K562 (cell line): Measurements from ENCODE around the gene ESPN. TPM values are rescaled to one million over a fixed set of nuclear protein-coding genes. Genes with fewer than 3 reads are reported as not detected.

ENCODE experiments used
- BACH1 ChIP-seq: fragments of 200-800 bp; sonication (Bioruptor generic); IDR thresholded peaks from 2 replicates; pipeline ENCODE4 v1.6.1; 2016; ENCODE audit warnings: missing genetic modification characterization, missing compliant biosample characterization
- CHD2 ChIP-seq: IDR thresholded peaks from 2 replicates; pipeline ENCODE4 v1.6.1; 2011; ENCODE audit warnings: low read depth, low read length
- EP400 ChIP-seq: fragments of 450-650 bp; IDR thresholded peaks from 2 replicates; pipeline ENCODE4 v1.6.1; 2017; ENCODE audit warnings: antibody characterized with exemption, mild to moderate bottlenecking, moderate library complexity
- EWSR1 ChIP-seq: fragments of 450-650 bp; IDR thresholded peaks from 2 replicates; pipeline ENCODE4 v1.6.1; 2018; ENCODE audit warnings: borderline replicate concordance, mild to moderate bottlenecking, low read depth, moderate library complexity; ENCODE audit not compliant: partially characterized antibody
- FIP1L1 ChIP-seq: fragments of 200-400 bp; formaldehyde crosslinking; IDR thresholded peaks from 2 replicates; pipeline ENCODE4 v1.6.1; 2018; ENCODE audit warnings: mild to moderate bottlenecking, low read depth, low read length; ENCODE audit not compliant: poor library complexity, severe bottlenecking
- HMGXB4 ChIP-seq: sonication (generic); formaldehyde crosslinking; IDR thresholded peaks from 2 replicates; pipeline ENCODE4 v1.8.1; 2023; ENCODE audit warnings: mild to moderate bottlenecking, missing genetic modification reagents
- HNRNPL ChIP-seq: fragments of 200-400 bp; formaldehyde crosslinking; IDR thresholded peaks from 2 replicates; pipeline ENCODE4 v1.6.1; 2017; ENCODE audit warnings: low read depth, mild to moderate bottlenecking, low read length
- NR2C2 ChIP-seq, 2 experiments: fragments of 200-800 bp in 1 of 2; sonication (Bioruptor generic) in 1 of 2; sonication (generic) in 1 of 2; formaldehyde crosslinking in 1 of 2; IDR thresholded peaks; 2 replicates each; pipeline versions ENCODE4 v1.6.1 to v1.8.0; 2016 to 2022; ENCODE audit warnings: mild to moderate bottlenecking in 1 of 2, missing compliant biosample characterization in 1 of 2, missing genetic modification characterization in 1 of 2, missing genetic modification reagents in 1 of 2
- PREB ChIP-seq: sonication (generic); formaldehyde crosslinking; IDR thresholded peaks from 2 replicates; pipeline ENCODE4 v1.8.1; 2023; ENCODE audit warnings: mild to moderate bottlenecking, missing genetic modification reagents
- RBBP5 ChIP-seq: fragments of 200-600 bp; sonication (generic); IDR thresholded peaks from 2 replicates; pipeline ENCODE4 v1.6.1; 2012; ENCODE audit warnings: borderline replicate concordance, mild to moderate bottlenecking, low read length, control low read depth, inconsistent platforms; ENCODE audit not compliant: insufficient read depth, poor library complexity, severe bottlenecking
- RBM25 ChIP-seq: fragments of 200-400 bp; formaldehyde crosslinking; IDR thresholded peaks from 2 replicates; pipeline ENCODE4 v1.6.1; 2018; ENCODE audit warnings: low read length, low read depth, moderate library complexity; ENCODE audit not compliant: severe bottlenecking
- SAFB ChIP-seq: fragments of 200-400 bp; formaldehyde crosslinking; IDR thresholded peaks from 2 replicates; pipeline ENCODE4 v1.6.1; 2017; ENCODE audit warnings: low read depth, low read length, borderline replicate concordance
- SAP30 ChIP-seq: fragments of 200-600 bp; sonication (generic); IDR thresholded peaks from 2 replicates; pipeline ENCODE4 v1.6.1; 2012; ENCODE audit warnings: borderline replicate concordance, low read depth, mild to moderate bottlenecking, moderate library complexity, low read length, control low read depth, inconsistent platforms; ENCODE audit not compliant: insufficient read depth, poor library complexity, severe bottlenecking
- SOX6 ChIP-seq: fragments of 450-650 bp; IDR thresholded peaks from 2 replicates; pipeline ENCODE4 v1.6.1; 2014; ENCODE audit warnings: mild to moderate bottlenecking
- TBL1XR1 ChIP-seq, 2 experiments: IDR thresholded peaks; 2 replicates each; pipeline ENCODE4 v1.6.1; 2012; ENCODE audit warnings: improper control_type of control experiment in 2 of 2, low read length in 2 of 2, mild to moderate bottlenecking in 1 of 2
- ZNF12 ChIP-seq: sonication (generic); formaldehyde crosslinking; IDR thresholded peaks from 2 replicates; pipeline ENCODE4 v1.4.0; 2020; ENCODE audit warnings: mild to moderate bottlenecking, missing genetic modification reagents
- ZNF174 ChIP-seq: fragments of 250-450 bp; sonication (Bioruptor Pico); IDR thresholded peaks from 2 replicates; pipeline ENCODE4 v1.4.0; 2020; ENCODE audit warnings: mild to moderate bottlenecking
- ZNF212 ChIP-seq: fragments of 450-650 bp; formaldehyde crosslinking; IDR thresholded peaks from 2 replicates; pipeline ENCODE4 v1.4.0; 2020; ENCODE audit warnings: mild to moderate bottlenecking
- polyA plus RNA-seq, 8 experiments: library from polyadenylated mRNA; depleted of rRNA in 4 of 8; stranded (reverse) in 5 of 8; unstranded in 3 of 8; fragments of >200 nt; fragmentation: Nextera tagmentation in 2 of 8; fragmentation: Illumina TruSeq in 1 of 8; extraction: Ambion mirVana in 2 of 8; extraction: Trizol in 1 of 8; gene quantifications; 2 replicates each; pipeline versions ENCODE4 v1.2.1 to v1.2.3, GENCODE V29; 2011 to 2014; ENCODE audit warnings: inconsistent platforms in 1 of 8, missing spikeins in 1 of 8
- total RNA-seq, 7 experiments: library from RNA; depleted of rRNA in 6 of 7; stranded (reverse); fragments of >200 nt in 6 of 7; fragmentation: Illumina TruSeq in 2 of 7; extraction: Trizol in 2 of 7; gene quantifications; 2 replicates each; pipeline versions ENCODE4 v1.2.1 to v1.2.3, GENCODE V29; 2011 to 2021; ENCODE audit warnings: low replicate concordance in 1 of 7
- TF ChIP-seq, protein P1 (sequence below), 3 experiments: fragments of 200-800 bp in 1 of 3; sonication (Bioruptor generic) in 1 of 3; sonication (generic) in 1 of 3; formaldehyde crosslinking in 1 of 3; IDR thresholded peaks; 2 replicates each; pipeline versions ENCODE4 v1.6.1 to v1.8.0; 2016 to 2022; ENCODE audit warnings: mild to moderate bottlenecking in 2 of 3, missing compliant biosample characterization in 2 of 3, missing genetic modification characterization in 2 of 3, missing genetic modification reagents in 1 of 3
- TF ChIP-seq, protein P2 (sequence below): sonication (generic); formaldehyde crosslinking; IDR thresholded peaks from 2 replicates; pipeline ENCODE4 v1.8.1; 2023; ENCODE audit warnings: mild to moderate bottlenecking, missing genetic modification reagents

ESPN gene
- total and polyA plus RNA-seq, 9 of the 15 experiments (the other 6 are each of a cell fraction or from before 2014, with no cell fraction given): 0.07 to 1.2 (median 0.45) TPM; not detected in 3

DNA sequence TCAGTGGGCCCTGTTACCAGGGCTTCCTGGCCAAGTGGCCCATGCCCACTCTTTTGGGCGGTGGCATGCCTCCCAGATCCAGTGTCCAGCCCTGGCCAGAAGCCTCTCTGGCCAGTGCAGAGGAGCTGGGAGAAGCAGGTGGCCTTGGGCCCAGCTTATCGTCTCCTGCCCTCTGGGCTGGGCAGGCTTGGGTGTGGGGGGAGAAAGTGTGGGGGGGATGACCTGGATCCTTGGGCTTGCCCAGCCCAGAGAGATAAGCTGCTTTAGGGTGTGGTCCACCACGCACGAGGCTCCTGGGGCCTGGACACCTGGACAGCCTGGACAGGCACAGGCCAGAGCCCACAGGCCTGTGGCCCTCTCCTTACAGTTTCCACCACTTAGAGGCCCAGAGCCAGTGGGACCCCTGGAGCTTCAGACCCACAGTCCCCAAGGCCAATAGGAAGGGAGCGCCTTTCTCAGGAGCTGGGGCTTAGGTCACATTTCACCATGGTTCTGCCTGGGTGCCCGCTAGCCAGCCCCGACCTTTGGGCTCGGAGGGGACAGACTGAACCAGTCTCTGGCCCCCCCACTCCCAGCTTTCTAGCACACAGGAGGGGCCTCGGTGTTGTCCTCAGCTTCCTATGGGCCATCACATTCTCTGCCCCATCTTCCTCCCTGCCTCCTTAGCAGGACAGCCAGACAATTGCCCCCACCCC is 1.8 kb downstream of the ESPN start (continued):
- no peak for TF ChIP-seq PREB (CRISPR knock-in tag)
- TF ChIP-seq BACH1 (tag): no peak
- TF ChIP-seq EP400: no peak
- no peak for TF ChIP-seq HMGXB4 (CRISPR knock-in tag)
- no peak for TF ChIP-seq EWSR1
- TF ChIP-seq ZNF174: no peak
- no peak for TF ChIP-seq TBL1XR1 (IDR thresholded peaks at IDR 0.05; ENCODE audit: low read length in 2 of 2)
- TF ChIP-seq RBBP5: peak; percentile 12
- TF ChIP-seq, protein P1, sequence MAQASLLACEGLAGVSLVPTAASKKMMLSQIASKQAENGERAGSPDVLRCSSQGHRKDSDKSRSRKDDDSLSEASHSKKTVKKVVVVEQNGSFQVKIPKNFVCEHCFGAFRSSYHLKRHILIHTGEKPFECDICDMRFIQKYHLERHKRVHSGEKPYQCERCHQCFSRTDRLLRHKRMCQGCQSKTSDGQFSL (CRISPR knock-in tag; IDR thresholded peaks at IDR 0.05): peak; percentile 93
- TF ChIP-seq, protein P1 (tag; IDR thresholded peaks at IDR 0.05): peak in 1 of 2 experiments; percentile 77; a peak in 1 of 4 replicates
- TF ChIP-seq SAP30: no peak
- no peak for TF ChIP-seq RBM25
- no peak for TF ChIP-seq ZNF212 (CRISPR knock-in tag)
- no peak for TF ChIP-seq CHD2
- TF ChIP-seq FIP1L1: no peak
- 0 out of 2 replicates have a peak, but pooled peaks have one; percentile 44 for TF ChIP-seq HNRNPL
- TF ChIP-seq, protein P2, sequence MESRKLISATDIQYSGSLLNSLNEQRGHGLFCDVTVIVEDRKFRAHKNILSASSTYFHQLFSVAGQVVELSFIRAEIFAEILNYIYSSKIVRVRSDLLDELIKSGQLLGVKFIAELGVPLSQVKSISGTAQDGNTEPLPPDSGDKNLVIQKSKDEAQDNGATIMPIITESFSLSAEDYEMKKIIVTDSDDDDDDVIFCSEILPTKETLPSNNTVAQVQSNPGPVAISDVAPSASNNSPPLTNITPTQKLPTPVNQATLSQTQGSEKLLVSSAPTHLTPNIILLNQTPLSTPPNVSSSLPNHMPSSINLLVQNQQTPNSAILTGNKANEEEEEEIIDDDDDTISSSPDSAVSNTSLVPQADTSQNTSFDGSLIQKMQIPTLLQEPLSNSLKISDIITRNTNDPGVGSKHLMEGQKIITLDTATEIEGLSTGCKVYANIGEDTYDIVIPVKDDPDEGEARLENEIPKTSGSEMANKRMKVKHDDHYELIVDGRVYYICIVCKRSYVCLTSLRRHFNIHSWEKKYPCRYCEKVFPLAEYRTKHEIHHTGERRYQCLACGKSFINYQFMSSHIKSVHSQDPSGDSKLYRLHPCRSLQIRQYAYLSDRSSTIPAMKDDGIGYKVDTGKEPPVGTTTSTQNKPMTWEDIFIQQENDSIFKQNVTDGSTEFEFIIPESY (CRISPR knock-in tag): no peak
- no peak for TF ChIP-seq NR2C2 (CRISPR knock-in tag; IDR thresholded peaks at IDR 0.05)
- no peak for TF ChIP-seq NR2C2 (tag; IDR thresholded peaks at IDR 0.05)
- TF ChIP-seq SAFB: no peak
- TF ChIP-seq ZNF12 (CRISPR knock-in tag): no peak
- peak; percentile 57; the same call in 1 of the 2 replicates for TF ChIP-seq SOX6
